DND-41 (cell line): ENCODE results near the gene ZSCAN5A.

Experiments
- ATAC-seq: fragments of 200-7000 bp; cut with Tn5 transposase; 3 replicates; pipeline ENCODE4 v1.9.1; 2021; ENCODE audit warnings: low read depth; ENCODE audit not compliant: insufficient read depth
- DNase-seq: peaks from one replicate; pipeline ENCODE4 v3.0.0-alpha.2; 2020
- H2AFZ ChIP-seq: 2 replicates; pipeline ENCODE4 v1.6.0; 2012; ENCODE audit warnings: low read depth, low read length
- H3K27ac ChIP-seq: 2 replicates; pipeline ENCODE4 v1.5.1; 2012; ENCODE audit warnings: low read length, inconsistent platforms
- H3K27me3 ChIP-seq: fragments of 200-600 bp; sonication (generic); 2 replicates; pipeline ENCODE4 v1.6.0; 2012; ENCODE audit warnings: low read length, mild to moderate bottlenecking, inconsistent platforms; ENCODE audit not compliant: insufficient read depth, poor library complexity
- H3K36me3 ChIP-seq: 2 replicates; pipeline ENCODE4 v1.5.1; 2012; ENCODE audit warnings: low read length, inconsistent platforms; ENCODE audit not compliant: insufficient read depth
- H3K4me1 ChIP-seq: 2 replicates; pipeline ENCODE4 v1.5.1; 2012; ENCODE audit warnings: mild to moderate bottlenecking, low read length; ENCODE audit not compliant: insufficient read depth
- H3K4me2 ChIP-seq: 2 replicates; pipeline ENCODE4 v1.6.0; 2012; ENCODE audit warnings: mild to moderate bottlenecking, moderate library complexity, low read length, inconsistent platforms; ENCODE audit not compliant: insufficient read depth
- H3K4me3 ChIP-seq, 2 experiments: fragments of 200-600 bp in 1 of 2; shearing (Covaris generic) in 1 of 2; 2 replicates each; pipeline ENCODE4 v1.5.1; 2012 to 2016; ENCODE audit warnings: inconsistent platforms in 2 of 2, low read length in 2 of 2, mild to moderate bottlenecking in 2 of 2, low read depth in 1 of 2, moderate library complexity in 1 of 2
- H3K79me2 ChIP-seq: 2 replicates; pipeline ENCODE4 v1.6.0; 2012; ENCODE audit warnings: low read length, inconsistent platforms; ENCODE audit not compliant: insufficient read depth
- H3K9ac ChIP-seq: 2 replicates; pipeline ENCODE4 v1.6.0; 2012; ENCODE audit warnings: low read depth, mild to moderate bottlenecking, inconsistent platforms, low read length, moderate library complexity
- H3K9me3 ChIP-seq: 2 replicates; pipeline ENCODE4 v1.5.1; 2012; ENCODE audit warnings: low read length, moderate library complexity, mild to moderate bottlenecking, inconsistent platforms; ENCODE audit not compliant: insufficient read depth, severe bottlenecking
- H4K20me1 ChIP-seq: 2 replicates; pipeline ENCODE4 v1.6.0; 2012; ENCODE audit warnings: low read length; ENCODE audit not compliant: insufficient read depth
- CTCF ChIP-seq: IDR thresholded peaks from 2 replicates; pipeline ENCODE4 v1.5.1; 2012; ENCODE audit warnings: borderline replicate concordance, low read length, moderate library complexity, mild to moderate bottlenecking; ENCODE audit not compliant: poor library complexity, severe bottlenecking; ENCODE audit errors: extremely low read depth
- EZH2 ChIP-seq: IDR thresholded peaks from 3 replicates; pipeline ENCODE4 v1.6.1; 2012; ENCODE audit warnings: borderline replicate concordance, low read depth, mild to moderate bottlenecking, moderate library complexity, low read length, inconsistent platforms; ENCODE audit not compliant: severe bottlenecking

The ZSCAN5A gene

GRCh38 chr19:56306016-56306415 is 8.6 kb downstream of the ZSCAN5A start:
- H2AFZ ChIP-seq, result no peak overlapping the region
- H3K4me3 ChIP-seq, result no peak overlapping the region
- no peaks in the 10 kb centered on the region for H3K9me3 ChIP-seq
- H3K27me3 ChIP-seq, result no peaks in the 10 kb centered on the region
- H4K20me1 ChIP-seq, result no peaks in the 10 kb centered on the region
- DNase-seq, result no peak
- H3K36me3 ChIP-seq, result peaks cover 13% of the 10 kb centered on the region
- no peak overlapping the region for H3K9ac ChIP-seq
- TF ChIP-seq CTCF, result no peak
- TF ChIP-seq EZH2, result no peak
- no peak overlapping the region for H3K27ac ChIP-seq
- H3K4me2 ChIP-seq, result no peak overlapping the region
- H3K79me2 ChIP-seq, result no peaks in the 10 kb centered on the region
- ATAC-seq, result no peak
- H3K4me1 ChIP-seq, result no peaks in the 10 kb centered on the region

- no peak for DNase-seq
- Histone ChIP-seq H3K9me3 (no peaks in the 10 kb centered on the region), H3K4me3 (no peak overlapping the region), H3K79me2 (no peaks in the 10 kb centered on the region), H3K36me3 (peaks cover 10% of the 10 kb centered on the region), H3K4me2 (no peak overlapping the region), H3K4me1 (no peaks in the 10 kb centered on the region), H3K27me3 (no peaks in the 10 kb centered on the region), H2AFZ (no peak overlapping the region), H3K9ac (no peak overlapping the region), H4K20me1 (no peaks in the 10 kb centered on the region), H3K27ac (no peak overlapping the region)
- TF ChIP-seq CTCF (no peak), EZH2 (no peak)
- ATAC-seq, result no peak
Measured at GRCh38 chr19:56304243-56304642, 10.4 kb downstream of the ZSCAN5A start.

GRCh38 chr19:56301886-56302620 is 12.6 kb downstream of the ZSCAN5A start:
- Histone ChIP-seq H2AFZ (no peak overlapping the region), H3K79me2 (no peaks in the 10 kb centered on the region), H3K36me3 (peaks cover 6% of the 10 kb centered on the region; the same call in 1 of the 2 replicates), H3K4me3 (no peak overlapping the region), H3K4me2 (no peak overlapping the region), H3K9me3 (no peaks in the 10 kb centered on the region), H3K4me1 (no peaks in the 10 kb centered on the region), H3K27ac (no peak overlapping the region), H3K27me3 (no peaks in the 10 kb centered on the region), H3K9ac (no peak overlapping the region), H4K20me1 (no peaks in the 10 kb centered on the region)
- 0 out of 3 replicates have a peak, but pooled peaks have one; percentile 45 for ATAC-seq
- TF ChIP-seq CTCF (no peak), EZH2 (no peak)
- no peak for DNase-seq
